SIG-M5 (cell line): ENCODE data around the gene PLCB4.
A peak's percentile ranks its signal among the peaks of the same experiment; 100 is the strongest.

Source experiments
- DNase-seq: peaks from one replicate; lab custom pipeline; 2025; lab: John Stamatoyannopoulos, UW

PLCB4 gene

GRCh38 chr20:9498322-9498721 is 429.4 kb downstream of the PLCB4 start:
- peak; percentile 81 for DNase-seq

DNA sequence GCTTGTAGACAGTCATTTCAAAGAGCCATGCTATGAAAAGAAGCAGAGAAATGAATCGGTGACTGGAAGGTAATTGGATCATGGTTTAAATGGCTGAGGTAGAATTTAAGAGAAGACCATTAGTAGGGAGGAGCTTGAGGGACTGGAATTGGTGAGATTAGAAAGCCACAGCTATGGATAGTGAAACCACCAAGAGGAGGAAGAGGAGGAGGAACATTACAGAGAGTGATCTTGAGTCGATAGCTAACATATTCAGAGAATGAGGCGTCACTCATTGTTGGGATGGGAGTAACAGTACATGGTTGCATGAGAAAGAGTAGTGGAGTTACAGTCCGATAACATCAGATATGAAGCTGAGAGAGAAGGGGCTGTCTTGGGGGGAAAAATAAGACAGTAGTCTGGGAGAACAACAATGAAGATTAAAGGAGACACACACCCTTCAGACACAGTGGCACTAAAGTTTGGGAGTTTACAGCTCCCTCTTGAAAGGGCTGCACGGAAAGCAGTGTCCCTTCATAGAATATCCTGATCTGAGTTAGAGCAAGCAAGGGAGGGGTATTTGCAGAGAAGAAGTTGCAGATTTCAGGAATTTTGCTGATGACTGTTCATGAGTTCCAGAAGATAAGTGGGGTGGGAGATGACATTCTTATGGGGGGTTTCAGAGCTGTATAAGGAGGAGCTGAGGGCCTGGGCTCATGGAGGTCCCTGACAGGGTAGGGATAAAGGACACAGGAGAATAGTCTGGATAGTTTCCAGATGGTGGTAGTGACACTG is 430.4 kb downstream of the PLCB4 start:
- no peak for DNase-seq

- DNase-seq, result peak; percentile 63
These were observed 431.2 kb downstream of the PLCB4 start for GRCh38 chr20:9500121-9500520.

DNA sequence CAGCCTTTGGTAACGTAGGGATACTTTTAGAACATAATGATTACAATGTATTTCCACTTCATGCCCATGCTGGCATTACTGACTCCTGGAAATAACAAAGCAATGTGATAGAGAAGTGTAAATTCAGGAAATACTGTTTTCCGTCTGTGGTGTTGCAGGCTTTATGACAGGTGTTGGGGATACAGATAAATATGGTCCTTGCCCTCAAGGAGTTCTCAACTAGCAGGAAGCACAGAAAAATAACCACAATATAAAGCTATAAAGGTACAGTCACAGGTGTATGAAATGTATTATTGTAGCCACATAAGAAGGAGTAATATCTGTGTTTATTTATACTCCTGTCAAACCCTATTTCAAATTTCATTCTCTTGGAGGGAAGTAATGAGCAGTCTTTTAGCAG is 432.6 kb downstream of the PLCB4 start:
- no peak for DNase-seq

- peak; percentile 73 for DNase-seq
These were observed 434.8 kb downstream of the PLCB4 start for GRCh38 chr20:9503526-9504245.

DNA sequence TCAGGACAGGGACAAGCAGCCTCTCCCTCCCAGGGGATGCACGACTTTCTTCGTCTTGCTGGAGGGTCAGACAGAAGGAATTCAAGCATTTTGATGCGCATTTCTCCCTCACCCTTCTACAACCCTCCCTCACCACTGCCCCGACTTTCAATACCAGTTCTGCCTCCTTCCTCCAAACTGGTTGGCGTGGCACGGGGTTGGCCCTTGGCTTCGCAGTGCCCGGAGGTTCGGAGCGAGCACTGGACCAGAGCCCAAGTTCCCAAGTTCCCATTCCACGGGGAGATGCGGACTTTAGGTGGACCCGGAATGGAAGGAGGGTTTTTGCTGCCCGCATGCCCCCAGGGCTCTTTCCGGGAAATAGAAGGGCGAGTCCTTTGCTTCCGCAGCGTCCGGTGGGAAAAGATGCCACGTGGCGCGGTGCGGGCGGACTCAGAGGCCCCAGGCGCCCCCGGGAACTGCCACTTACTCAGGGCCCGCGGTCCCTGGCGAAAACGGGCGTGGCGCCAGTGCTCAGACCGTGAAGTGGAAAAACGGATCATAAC is 437.5 kb downstream of the PLCB4 start:
- no peak for DNase-seq

- no peak for DNase-seq
These were observed 438.1 kb downstream of the PLCB4 start for GRCh38 chr20:9506964-9507369.

DNA sequence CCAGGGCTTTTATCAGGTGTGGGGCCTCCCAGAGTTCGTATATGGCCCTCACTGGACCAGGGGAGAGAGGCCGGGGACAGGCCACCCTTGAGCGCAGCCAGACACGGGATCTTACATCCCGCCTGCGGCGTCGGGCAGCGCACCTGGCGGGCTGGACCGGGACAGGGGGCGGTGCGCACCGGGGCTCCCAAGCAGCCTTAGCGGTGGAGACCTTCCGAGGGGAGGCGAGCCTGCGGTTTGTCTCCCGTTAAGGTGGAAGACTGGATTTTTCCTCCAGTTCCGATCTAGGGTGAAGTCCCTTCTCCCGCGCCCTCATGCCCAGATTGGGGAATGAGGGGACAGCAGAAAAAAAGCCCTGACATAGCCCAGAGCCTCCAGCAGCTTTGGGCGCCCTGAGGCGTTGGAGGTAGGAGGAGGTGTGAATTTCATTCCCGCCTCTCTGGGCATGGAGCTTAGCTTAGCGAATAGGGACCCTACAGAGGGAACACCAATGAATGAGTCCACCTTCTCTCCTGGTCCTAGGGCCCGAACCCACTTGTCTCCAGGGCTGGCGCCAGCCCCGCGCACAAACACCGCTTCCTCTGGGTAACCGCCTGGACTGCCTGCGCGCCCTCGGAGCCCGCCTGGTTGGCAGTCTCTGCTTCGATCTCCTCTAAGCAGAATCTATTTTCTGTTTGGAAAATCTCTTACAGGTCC is 438.8 kb downstream of the PLCB4 start:
- no peak for DNase-seq

DNA sequence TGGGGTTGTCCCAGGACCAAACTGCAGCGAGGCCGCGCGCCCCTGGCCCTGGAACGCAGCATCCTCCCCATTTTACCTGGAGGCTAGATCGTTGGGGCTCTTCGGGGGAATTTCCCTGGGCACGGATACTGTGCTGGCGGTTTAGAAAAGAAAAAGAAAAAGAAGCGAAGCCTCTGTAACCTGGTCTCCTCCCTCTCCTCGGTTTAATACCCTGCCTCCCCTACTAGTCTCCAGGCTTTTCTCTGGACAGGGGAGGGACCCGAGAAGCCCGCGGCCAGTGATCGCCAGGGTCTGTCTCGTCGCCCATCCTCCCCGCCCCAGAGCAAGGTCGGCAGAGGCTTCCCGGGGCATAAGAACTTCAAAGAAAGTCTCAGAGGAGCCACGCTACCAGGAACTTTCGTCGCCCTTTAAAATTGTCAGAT is 439.4 kb downstream of the PLCB4 start:
- DNase-seq, result no peak

GRCh38 chr20:9508696-9509178 is 439.9 kb downstream of the PLCB4 start:
- DNase-seq, result no peak

DNA sequence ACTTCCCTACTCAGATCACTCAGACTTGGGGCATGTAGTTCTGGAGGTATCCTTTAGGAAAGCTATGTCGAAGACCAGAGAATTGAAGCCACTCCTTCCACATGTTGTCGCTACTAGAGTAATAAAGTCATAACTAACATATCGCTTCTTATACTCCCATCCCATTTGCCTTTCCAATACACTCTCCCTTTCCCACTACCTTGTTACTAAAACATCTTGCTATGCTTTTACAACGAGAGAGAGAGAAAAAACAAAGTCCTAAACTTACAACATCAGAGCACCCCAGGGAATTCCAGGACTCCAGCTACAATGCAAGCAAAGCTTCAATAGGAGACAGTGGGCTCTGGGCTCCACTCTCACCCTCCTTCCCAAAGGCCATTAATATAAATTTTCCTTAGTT is 440.4 kb downstream of the PLCB4 start:
- no peak for DNase-seq

GRCh38 chr20:9510911-9511310 is 442.0 kb downstream of the PLCB4 start:
- no peak for DNase-seq

DNA sequence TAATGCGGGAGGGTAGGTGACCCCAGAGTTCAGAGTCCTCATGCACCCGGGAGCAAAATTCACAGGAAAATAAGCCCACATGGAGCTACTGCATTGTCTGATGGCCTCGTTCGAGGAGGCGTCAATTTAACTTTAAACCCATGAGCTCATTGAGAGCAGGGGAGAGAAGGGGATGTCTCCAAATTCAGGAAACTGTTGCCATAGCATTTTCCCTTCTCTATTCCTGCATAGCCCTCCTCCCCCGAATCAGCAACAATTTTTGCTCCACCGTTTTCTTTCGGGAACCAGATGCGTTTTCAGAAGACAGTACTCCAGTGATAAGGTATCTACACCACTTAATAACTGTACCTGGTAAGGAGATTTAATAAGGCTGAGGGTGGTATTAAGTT is 445.2 kb downstream of the PLCB4 start:
- DNase-seq, result no peak

GRCh38 chr20:9514461-9515213 is 445.8 kb downstream of the PLCB4 start, which contains the start of gene LAMP5:
Gene LAMP5, plus strand, starts transcription at chr20:9514590. Its CDS starts 263 bp downstream, at chr20:9514853.
- DNase-seq, result peak; percentile 63

GRCh38 chr20:9515214-9515585 is 446.3 kb downstream of the PLCB4 start:
- no peak for DNase-seq

DNA sequence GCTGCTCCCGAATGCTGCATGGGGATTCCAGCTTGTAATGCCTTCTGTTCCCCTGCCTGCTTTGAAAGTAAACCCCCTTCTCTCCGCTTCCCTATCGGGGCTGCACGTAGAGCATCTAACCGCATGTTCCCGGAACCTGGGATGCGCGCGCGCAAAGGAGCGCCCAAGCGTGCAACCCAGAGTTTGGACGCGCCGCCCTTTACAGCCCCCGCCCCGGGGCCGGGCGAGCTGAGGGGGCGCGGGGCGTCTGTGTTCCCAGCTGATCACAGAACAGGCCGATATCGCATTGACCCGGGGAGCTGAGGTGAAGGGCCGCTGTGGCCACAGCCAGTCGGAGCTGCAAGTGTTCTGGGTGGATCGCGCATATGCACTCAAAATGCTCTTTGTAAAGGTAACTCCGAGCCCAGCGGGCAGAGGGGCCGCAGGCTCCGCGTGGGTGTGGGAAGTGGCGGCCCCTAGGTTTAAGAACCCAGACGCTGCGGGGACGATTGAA is 446.9 kb downstream of the PLCB4 start:
- DNase-seq, result no peak

DNA sequence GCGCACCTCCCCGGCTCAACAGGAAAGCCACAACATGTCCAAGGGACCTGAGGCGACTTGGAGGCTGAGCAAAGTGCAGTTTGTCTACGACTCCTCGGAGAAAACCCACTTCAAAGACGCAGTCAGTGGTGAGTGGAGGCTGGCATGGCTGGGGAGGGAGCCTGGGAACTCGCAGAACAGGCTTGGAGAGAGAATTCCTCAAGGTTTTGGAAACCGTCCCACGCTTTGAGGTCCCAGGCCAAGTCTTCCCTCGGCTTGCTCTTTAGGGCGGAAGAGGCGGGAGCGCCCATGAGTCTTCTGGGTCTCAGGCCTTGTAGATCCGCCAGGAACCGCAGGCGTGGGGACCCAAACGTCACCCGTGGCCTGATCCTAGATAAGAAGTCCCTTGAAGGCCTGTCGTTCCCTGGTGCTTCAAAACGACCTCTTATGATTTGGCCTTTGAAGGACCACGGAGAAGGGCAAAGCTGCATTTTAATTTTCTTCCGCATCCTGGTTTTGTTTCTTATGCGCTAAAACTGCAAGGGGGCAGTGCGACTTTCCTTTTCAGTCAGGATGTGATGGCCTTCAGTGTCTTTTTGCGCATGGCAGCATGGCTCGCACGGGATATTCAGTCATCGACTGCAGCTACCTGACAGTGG is 447.5 kb downstream of the PLCB4 start:
- DNase-seq, result no peak

DNA sequence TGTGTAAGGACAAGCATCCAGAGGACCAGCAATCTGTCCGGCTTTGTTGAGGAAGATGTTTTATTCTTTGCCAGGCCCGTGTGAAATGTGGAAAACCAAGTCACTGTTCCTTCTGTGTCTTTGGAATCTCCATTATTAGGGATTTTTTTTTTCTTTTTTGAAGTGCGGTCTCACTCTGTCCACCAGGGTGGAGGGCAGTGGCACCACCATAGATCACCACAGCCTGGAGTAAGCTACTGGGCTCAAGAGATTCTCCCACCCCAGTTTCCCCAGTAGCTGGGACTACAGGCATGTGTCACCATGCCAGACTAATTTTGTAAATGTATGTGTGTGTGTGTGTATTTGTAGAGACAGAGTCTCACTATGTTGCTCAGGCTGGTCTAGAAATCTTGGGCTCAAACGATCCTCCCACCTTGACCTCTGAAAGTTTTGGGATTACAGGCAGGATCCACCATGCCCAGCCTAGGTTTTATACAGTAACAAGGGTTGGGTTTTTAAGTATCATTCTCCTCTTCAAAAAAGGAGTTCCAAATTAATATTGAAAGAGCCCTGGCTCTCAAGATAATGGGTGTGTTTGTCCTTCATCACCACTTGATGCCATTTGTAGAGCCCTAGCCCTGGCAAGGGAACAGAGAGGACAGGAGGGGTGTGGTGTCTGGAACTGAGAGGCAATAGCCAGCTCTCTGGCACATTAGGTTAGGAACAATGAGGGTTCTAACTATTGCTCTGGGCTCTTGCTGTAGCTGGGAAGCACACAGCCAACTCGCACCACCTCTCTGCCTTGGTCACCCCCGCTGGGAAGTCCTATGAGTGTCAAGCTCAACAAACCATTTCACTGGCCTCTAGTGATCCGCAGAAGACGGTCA is 448.6 kb downstream of the PLCB4 start:
- DNase-seq, result no peak

- DNase-seq, result no peak
These were observed 449.8 kb downstream of the PLCB4 start for GRCh38 chr20:9518576-9519175.

DNA sequence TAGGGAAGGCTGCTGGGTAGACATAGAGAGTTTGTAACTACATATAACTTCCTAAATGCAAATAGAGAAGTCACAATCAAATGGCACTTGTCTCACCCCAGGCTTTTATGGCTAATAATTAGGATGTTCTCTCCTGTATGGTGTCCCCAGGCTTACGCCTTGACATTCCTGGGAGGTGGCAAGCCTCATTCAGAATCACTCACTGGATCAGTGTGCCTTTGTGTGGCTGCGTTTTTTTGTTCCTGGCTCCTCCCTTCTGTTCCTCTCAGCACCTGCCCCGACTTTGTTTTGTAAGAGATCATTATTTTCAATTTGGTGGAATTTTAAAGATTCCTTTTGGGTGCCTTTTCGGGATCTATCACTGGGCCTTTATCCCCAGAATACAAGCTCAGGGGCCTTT is 451.2 kb downstream of the PLCB4 start:
- DNase-seq, result no peak
